Activated CD4-positive, CD25-positive, alpha-beta regulatory T cell treated with anti-CD3 and anti-CD28 coated beads, Interleukin-2, amount 50 U/mL, for 16 hours (primary cell): ENCODE data around the gene PHKB.
A peak's percentile ranks its signal among the peaks of the same experiment; 100 is the strongest.
"Not testable (repeated sequence)": the region's sequence is repeated elsewhere in the genome, so short reads cannot be mapped to it uniquely, and the experiment has no call there.

ENCODE experiments used
- DNase-seq: peaks from one replicate; pipeline ENCODE4 v3.0.0-alpha.2; 2020; ENCODE audit warnings: low read depth, low spot score

Gene PHKB

DNA sequence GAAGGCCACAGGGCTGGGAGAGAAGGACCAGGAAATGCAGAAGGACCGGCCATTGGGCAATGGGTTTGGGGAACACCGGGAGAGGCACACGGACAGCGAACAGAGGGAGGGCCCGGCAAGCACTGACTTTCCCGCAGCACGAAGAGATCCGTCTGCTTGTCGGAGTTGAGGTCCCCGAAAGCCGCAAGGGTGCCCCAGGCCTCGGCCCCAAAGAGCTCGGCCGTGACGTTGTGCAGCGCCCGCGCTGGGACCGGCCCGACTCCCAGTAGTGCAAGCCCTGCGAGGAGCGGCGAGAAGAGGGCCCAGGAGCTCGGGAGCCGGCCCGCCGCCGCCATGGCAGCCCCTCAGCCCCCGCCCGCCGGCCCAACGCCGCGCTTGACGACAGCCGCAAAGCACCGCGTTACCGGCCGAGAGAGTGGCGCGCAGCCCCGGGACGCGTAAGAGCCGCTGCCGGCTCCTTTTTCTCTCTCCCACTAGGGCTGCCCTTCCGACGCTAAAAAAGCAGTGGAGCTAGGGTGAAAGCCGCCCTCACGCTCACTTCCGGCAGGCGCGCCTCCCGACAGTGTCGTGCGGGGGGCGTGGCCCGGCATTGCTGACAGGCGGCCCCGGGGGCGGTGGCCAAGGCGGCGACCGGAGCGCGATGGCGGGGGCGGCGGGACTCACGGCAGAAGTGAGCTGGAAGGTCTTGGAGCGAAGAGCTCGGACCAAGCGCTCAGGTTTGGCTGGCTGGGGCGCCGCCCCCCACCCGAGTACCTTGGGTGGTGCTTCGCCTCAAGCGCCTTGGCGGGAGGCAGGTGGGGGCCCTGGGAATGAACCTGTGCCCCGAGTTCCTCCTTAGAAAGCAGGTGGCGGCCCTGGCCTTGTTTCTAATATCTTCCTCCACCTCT, at the start of gene PHKB, which contains the start of gene ITFG1:
Gene PHKB (plus strand): TSS at position 621 of the 887 bp plus-strand sequence. CDS start 20 bp downstream, at position 641.
Gene ITFG1 (minus strand): TSS at position 353 of the 887 bp plus-strand sequence. CDS start 18 bp downstream, at position 335.
- peak; percentile 92 for DNase-seq

- no peak for DNase-seq
Measured at GRCh38 chr16:47413041-47413440, 48.1 kb upstream of the PHKB start.

GRCh38 chr16:47416869-47417268, 44.3 kb upstream of the PHKB start:
- DNase-seq, result no peak

DNA sequence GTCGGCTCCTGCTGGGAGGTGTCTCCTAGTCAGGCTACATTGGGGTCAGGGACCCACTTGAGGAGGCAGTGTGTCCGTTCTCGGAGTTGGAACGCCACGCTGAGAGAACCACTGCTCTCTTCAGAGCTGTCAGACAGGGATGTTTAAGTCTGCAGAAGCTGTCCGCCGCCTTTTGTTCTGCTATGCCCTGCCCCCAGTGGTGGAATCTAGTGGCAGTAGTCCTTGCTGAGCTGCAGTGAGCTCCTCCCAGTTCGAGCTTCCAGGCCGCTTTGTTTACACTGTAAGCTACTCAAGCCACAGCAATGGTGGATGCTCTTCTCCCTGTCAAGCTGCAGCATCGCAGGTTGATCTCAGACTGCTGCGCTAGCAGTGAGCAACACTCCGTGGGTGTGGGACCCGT, 36.3 kb upstream of the PHKB start:
- DNase-seq, result no peak

DNA sequence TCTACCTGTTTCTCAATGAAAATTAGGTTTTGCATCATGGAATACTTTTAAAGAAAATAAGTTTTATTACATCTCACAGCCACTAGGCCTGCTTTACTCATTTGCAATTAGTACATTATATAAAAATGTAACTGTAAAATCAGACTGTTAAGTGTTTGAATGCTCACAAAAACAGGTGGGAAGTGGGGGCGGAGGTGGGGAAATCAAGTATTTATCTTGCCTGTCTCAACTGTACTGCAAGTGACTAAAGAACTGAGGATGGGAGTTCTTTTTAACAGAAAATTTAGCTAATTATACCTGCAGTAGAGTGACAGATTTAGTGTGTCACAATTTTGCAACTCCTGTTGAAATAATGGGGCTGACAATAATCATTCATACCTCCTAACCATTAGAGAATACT, 34.3 kb upstream of the PHKB start:
- no peak for DNase-seq

- no peak for DNase-seq
Measured at GRCh38 chr16:47431960-47432359, 29.2 kb upstream of the PHKB start.

GRCh38 chr16:47434274-47434673, 26.9 kb upstream of the PHKB start:
- DNase-seq, result not testable (repeated sequence)

DNA sequence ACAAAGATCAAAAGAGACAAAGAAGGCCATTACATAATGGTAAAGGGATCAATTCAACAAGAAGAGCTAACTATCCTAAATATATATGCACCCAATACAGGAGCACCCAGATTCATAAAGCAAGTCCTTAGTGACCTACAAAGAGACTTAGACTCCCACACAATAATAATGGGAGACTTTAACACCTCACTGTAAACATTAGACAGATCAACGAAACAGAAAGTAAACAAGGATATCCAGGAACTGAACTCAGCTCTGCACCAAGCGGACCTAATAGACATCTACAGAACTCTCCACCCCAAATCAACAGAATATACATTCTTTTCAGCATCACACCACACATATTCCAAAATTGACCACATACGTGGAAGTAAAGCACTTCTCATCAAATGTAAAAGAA, 21.1 kb upstream of the PHKB start:
- DNase-seq, result not testable (repeated sequence)

DNA sequence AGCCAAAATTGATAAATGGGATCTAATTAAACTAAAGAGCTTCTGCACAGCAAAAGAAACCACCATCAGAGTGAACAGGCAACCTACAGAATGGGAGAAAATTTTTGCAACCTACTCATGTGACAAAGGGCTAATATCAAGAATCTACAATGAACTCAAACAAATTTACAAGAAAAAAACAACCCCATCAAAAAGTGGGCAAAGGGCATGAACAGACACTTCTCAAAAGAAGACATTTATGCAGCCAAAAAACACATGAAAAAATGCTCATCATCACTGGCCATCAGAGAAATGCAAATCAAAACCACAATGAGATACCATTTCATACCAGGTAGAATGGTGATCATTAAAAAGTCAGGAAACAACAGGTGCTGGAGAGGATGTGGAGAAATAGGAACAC, 18.2 kb upstream of the PHKB start:
- DNase-seq, result not testable (repeated sequence)

GRCh38 chr16:47446431-47446830, 14.7 kb upstream of the PHKB start:
- DNase-seq, result no peak

GRCh38 chr16:47448830-47449575, 12.1 kb upstream of the PHKB start:
- no peak for DNase-seq

DNA sequence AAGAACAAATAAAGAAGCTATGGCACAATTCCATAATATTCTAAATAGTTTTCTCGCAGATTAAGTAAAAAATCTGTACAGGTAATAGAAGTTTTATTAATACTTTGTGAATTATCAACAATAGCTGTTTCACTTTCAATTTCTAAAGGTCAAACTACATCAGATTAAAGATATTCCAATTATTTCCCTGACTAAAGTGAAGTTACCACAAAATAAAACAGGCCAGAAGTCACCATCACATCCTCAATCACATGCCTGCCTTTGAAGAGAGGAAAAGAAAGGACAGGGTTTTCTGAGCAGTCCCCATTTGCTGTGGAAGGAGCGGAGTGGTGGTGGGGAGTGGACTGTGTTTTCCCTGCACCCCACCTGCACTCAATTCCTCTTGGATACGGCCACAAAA, 11.3 kb upstream of the PHKB start:
- no peak for DNase-seq

GRCh38 chr16:47458331-47458730, 2.8 kb upstream of the PHKB start:
- DNase-seq, result no peak

- DNase-seq, result no peak
Measured at GRCh38 chr16:47459603-47460002, 1.5 kb upstream of the PHKB start.

DNA sequence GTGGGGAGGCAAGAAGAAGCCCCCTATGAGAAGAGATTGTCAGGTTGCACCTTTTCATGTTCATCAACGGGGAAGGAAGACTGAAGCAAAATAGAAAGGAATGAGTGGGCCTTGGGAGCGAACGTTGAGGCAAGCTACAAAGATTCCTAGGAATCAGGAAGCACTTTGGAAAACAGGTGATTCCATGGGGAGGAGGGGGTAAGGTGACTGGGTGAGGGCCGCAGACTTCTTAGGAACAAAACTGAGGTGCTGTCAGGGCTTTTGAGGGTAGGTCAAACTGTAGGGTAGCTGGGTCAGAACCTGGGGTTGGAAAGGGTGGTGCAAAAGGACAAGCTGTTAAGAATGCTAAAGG, 796 bp upstream of the PHKB start:
- no peak for DNase-seq

DNA sequence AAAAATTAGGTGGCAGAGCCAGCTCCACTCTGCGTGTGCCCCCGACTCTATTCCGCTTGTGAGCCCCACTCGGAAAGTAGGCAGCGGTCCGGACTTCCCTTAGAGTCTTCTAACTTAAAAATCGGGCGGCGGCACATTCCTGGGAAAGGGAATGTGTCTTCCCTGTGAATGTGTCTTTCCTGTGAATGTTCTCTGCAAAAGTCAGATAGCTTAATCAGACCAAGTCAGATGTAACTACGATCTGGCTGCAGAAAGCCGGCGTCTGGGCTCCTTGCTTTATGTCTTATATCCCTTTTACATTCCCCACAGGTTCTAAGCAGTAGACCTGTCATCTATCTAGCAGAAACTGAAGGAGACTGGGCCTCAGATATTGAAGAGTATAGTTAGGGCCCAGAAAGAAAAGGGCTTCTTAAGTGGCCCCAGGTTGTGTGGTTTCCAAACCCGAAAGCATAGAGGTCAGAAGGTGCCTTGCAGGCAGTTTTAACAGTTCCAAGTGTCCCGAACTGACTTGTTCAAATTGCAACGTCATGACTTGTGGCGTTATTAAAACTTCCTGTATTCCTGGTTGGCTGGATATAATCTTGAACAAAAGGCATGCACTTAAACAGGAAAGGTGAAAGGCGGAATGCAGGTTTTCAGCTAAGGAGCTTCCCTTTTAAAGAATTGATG, 601 bp downstream of the PHKB start:
- no peak for DNase-seq

- no peak for DNase-seq
Measured at GRCh38 chr16:47463771-47464624, 2.9 kb downstream of the PHKB start.

- no peak for DNase-seq
Measured at GRCh38 chr16:47465919-47466630, 4.9 kb downstream of the PHKB start.

- no peak for DNase-seq
Measured at GRCh38 chr16:47467501-47467900, 6.4 kb downstream of the PHKB start.

DNA sequence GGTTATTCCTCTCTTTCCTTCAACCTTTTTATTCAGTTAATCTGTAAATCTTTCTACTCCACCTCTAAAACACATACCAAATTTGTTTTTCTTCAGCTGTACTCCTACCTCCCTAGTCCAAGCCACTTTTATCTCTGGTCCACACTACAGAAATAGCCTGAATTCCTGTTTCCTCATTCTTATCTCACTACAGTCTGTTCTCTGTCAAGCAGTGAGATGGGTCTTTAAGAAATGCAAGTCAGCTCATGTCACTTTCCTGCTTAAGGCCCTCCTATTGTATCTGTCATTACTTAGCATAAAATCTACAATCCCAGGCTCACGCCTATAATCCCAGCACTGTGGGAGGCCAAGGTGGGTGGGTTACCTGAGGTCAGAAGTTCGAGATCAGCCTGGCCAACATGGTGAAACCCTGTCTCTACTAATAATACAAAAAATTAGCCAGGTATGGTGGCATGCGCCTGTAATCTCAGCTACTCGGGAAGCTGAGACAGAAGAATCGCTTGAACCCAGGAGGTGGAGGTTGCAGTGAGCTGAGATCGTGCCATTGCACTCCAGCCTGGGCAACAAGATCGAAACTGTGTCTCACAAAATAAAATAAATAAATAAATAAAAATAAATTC, 7.0 kb downstream of the PHKB start:
- DNase-seq, result not testable (repeated sequence)
